Mucosa of gallbladder (tissue), 1 donor: ENCODE measurements around the gene STAT5A. TPM values are rescaled to one million over a fixed set of nuclear protein-coding genes. Genes with fewer than 3 reads are reported as not detected.
"Not testable (repeated sequence)": the region's sequence is repeated elsewhere in the genome, so short reads cannot be mapped to it uniquely, and the experiment has no call there.

Source experiments
- DNase-seq: peaks from one replicate; pipeline ENCODE4 v3.0.0-alpha.2; 2020; ENCODE audit warnings: low spot score
- total RNA-seq: library from RNA; stranded (reverse); gene quantifications from one replicate; pipeline ENCODE4 v1.2.1, GENCODE V29; 2021
- donor health status: DM: no; HTN: no; CAD: no.

The STAT5A gene
- total RNA-seq, 1 donor from 2014 or later, result 30.8 TPM

DNA sequence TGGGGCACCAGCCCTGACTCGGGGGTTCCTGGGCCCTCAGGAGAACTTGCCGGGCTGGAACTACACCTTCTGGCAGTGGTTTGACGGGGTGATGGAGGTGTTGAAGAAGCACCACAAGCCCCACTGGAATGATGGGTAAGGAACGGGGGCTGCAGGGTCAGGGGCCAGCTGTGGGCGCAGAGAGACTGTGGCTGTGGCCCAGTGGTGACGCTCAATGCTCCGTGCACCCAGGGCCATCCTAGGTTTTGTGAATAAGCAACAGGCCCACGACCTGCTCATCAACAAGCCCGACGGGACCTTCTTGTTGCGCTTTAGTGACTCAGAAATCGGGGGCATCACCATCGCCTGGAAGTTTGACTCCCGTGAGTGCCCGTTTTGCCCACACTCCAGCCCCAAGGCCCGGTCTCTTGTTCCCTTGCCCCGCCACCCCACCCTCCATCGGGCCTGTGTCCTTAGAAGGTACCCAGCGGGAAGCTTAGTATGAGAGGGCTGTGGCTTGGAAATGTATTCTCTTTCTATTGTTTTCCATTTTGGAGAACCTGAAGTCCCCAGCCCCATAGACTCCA, 19.1 kb downstream of the STAT5A start:
- DNase-seq, result no peak

GRCh38 chr17:42308446-42308845, 20.1 kb downstream of the STAT5A start:
- no peak for DNase-seq

- DNase-seq, result no peak
These were observed 20.8 kb downstream of the STAT5A start for GRCh38 chr17:42309142-42309541.

DNA sequence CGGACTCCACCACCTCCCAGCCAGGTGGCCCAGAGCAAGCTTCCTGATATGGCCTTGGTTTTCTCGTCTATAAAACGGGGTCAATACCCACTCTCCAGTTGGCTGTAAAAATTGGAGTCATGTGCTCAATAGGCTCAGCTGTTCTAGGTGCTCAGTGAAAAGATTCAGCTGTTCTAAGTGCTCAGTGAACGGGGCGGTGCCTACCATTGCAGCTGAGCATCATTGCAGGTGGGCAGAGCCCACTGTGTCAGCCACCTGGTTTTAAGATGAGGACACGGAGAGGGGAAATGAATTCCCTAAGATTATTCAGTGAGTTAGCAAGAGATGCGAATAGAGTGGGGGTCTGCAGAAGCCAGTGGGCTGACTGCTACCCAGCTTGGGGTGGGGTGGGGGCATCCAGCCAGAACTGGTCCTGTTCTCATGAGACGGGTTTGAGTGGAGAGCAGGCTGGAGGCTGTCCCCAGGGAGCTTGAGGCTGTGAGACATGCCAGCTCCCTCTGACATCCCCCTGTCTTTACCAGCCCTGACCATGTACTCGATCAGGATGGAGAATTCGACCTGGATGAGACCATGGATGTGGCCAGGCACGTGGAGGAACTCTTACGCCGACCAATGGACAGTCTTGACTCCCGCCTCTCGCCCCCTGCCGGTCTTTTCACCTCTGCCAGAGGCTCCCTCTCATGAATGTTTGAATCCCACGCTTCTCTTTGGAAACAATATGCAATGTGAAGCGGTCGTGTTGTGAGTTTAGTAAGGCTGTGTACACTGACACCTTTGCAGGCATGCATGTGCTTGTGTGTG, 21.9 kb downstream of the STAT5A start:
- no peak for DNase-seq

DNA sequence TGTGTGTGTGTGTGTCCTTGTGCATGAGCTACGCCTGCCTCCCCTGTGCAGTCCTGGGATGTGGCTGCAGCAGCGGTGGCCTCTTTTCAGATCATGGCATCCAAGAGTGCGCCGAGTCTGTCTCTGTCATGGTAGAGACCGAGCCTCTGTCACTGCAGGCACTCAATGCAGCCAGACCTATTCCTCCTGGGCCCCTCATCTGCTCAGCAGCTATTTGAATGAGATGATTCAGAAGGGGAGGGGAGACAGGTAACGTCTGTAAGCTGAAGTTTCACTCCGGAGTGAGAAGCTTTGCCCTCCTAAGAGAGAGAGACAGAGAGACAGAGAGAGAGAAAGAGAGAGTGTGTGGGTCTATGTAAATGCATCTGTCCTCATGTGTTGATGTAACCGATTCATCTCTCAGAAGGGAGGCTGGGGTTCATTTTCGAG, 22.5 kb downstream of the STAT5A start:
- no peak for DNase-seq

GRCh38 chr17:42311240-42312034, 23.1 kb downstream of the STAT5A start:
- peak; percentile 87 for DNase-seq

- no peak for DNase-seq
These were observed 23.7 kb downstream of the STAT5A start for GRCh38 chr17:42312035-42312284.

- DNase-seq, result peak; percentile 80
These were observed 24.2 kb downstream of the STAT5A start for GRCh38 chr17:42312285-42313130.

DNA sequence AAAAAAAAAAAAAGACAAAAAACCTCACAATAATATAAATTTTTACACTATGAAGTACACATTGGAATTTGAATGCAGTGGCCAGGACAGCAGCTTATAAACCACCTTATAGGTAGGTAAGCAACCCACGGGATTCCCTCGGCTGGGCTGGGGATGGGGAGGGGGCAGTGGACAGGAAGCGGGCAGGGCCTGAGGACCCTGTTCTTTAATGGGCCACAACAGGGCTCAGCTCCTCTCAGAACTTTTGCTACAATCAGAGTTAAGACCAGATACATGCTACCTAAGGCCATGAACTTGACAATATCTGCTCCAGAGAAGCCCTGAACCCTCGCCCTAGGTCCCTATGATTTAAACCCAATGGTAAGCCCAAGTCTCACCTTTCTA, 25.1 kb downstream of the STAT5A start:
- DNase-seq, result no peak

- no peak for DNase-seq
These were observed 25.7 kb downstream of the STAT5A start for GRCh38 chr17:42313773-42314566.

- no peak for DNase-seq
These were observed 27.3 kb downstream of the STAT5A start for GRCh38 chr17:42315402-42316156.

DNA sequence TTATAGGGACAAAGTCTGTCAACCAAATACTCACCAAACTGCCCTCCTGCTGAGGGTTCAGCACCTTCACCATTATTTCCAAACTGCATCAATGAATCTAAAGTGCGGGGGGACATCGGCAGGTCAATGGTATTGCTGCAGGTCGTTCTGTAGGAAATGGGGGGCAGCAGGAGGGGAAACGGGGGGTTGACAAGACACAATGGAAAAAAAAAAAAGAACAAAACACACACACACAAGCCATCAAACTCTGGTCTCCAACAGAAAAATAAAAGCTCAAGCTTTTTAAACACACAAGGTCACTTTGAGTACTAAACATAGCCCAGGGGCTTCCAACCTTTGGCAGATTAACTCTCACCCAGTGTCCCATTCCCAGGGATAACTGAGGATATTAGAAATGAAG, 28.5 kb downstream of the STAT5A start:
- no peak for DNase-seq

DNA sequence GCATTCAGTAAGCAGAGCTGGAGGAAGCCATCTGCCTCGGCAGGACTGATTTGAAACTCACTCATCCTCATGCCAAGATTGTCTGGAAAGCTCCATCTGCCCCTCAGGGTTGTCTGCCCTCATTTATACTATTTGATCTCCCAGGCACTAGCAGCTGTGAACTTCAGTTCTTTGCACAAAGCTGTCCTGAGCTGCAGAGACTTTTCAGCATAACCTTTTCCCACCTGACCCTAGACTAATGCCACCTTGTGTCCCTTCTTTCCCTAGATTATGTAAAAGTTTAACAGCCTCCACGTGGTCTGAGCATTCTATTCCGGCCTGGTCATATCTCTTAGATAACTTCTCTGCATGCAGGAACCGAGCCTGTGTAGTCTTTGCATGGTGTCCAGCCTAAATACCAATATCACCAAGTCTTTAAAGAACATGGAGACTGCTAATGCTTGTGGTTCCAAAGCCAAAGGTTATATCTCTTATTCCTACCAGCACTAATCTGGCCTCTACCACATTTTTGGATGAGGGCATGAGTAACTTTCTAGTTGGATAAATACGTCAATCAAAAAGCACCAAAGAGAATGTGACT, 29.1 kb downstream of the STAT5A start:
- no peak for DNase-seq

- DNase-seq, result not testable (repeated sequence)
These were observed 29.7 kb downstream of the STAT5A start for GRCh38 chr17:42317967-42318366.

GRCh38 chr17:42321555-42321954, 33.3 kb downstream of the STAT5A start:
- no peak for DNase-seq

DNA sequence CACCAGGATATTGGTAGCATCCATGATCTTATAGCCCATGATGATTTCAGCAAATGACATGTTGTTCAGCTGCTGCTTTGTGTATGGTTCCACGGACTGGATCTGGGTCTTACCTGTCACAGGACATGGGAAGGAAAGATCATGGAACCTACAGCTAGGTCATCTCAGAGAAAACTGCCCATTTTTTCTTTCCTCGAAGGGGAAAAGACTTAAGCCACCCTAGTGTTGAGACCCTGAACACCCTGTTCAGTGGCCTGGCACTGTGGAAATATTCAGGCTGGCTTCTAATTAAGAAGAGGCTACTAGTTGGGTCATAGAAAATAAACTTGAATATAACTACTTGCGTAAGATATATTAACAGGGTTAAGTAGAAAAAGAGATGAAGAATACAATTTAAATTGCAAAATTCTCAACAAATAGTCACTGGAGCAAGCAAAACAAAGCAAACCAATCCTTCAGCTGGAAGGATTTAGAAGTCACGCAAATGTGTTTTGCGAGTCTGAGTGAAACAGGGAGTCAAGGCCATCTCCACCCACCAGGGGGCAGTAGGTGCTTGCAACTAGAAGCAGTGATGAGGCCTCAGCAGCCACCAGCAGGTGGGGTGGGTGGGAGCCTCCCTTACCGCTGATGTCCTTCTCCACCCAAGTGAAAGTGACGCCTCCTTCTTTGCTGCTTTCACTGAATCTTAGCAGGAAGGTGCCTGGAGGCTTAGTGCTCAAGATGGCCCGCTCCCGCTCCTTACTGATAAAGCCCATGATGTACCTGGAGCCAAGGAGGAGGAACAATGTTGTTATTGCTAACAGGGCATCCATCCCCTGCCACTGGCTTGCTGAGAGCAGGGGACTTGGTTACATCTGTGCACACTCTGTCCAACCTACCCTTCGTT, 34.3 kb downstream of the STAT5A start:
- DNase-seq, result peak; percentile 94

DNA sequence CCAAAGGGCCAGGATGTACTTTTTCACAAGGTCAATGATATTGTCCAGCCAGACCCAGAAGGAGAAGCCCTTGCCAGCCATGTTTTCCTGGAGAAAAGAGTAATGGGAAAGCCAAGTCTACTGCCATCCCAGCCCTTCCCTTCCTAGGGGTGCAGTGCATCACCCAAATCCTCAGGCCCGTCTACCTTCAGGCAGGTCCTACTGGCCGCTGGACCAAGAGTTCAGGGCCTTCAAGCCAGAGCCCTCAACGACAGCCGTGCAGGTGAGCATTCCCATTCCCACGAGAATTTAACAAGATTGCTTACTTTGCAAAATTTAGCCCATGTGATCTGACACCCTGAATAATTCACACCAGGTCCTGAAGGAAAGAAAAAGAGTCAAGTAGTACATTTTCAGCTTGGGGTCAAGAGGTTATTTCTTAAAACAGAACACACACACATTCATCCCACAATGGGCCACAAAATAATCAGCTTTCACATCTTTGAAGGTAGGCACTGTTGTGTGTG, 35.0 kb downstream of the STAT5A start:
- no peak for DNase-seq

DNA sequence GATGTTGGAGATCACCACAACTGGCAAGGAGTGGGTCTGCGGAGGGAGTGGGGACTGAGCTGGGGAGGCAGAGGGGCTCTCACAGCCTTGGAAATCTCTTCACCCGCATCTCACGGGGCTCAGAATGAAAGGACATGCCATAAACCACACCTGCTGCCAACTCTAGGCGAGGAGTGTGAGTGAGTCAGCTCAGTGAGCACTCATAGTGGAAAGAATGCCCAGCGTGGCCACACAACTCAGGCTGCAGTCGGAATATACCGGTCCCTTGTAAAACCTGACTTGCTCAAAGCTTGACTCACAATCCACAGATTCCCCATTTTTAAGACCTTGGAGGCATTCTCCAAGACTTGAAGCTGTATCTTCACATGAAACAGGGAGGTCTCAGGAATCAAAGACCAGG, 36.7 kb downstream of the STAT5A start:
- DNase-seq, result no peak
